Gastrocnemius medialis (tissue), 4 donors: ENCODE results near the gene ZMYND15. TPM values are rescaled to one million over a fixed set of nuclear protein-coding genes. Genes with fewer than 3 reads are reported as not detected.

Experiments used
- ATAC-seq, 2 donors: fragments of 150-250 bp; one replicate each; pipeline ENCODE4 v1.9.1; 2016
- DNase-seq, 2 donors: peaks; one replicate each; pipeline ENCODE4 v3.0.0-alpha.2; 2019
- H3K27ac ChIP-seq, 4 donors: fragments of 200-600 bp; sonication (generic); 1 replicate in 1 of 4; 2 replicates in 3 of 4; pipeline ENCODE4 v1.5.1; 2016 to 2018; ENCODE audit warnings: mild to moderate bottlenecking in 2 of 4, moderate library complexity in 1 of 4
- H3K27me3 ChIP-seq, 3 donors: fragments of 200-600 bp; sonication (generic) in 2 of 3; 1 replicate in 1 of 3; 2 replicates in 2 of 3; pipeline versions ENCODE4 v1.5.1 to v1.6.0; 2016 to 2019; ENCODE audit warnings: mild to moderate bottlenecking in 1 of 3, moderate library complexity in 1 of 3
- H3K36me3 ChIP-seq, 2 donors: fragments of 200-600 bp; sonication (generic) in 1 of 2; one replicate each; pipeline ENCODE4 v1.5.1; 2017 to 2018
- H3K4me1 ChIP-seq, 2 donors: fragments of 200-600 bp; sonication (generic) in 1 of 2; one replicate each; pipeline ENCODE4 v1.5.1; 2016 to 2017; ENCODE audit warnings: mild to moderate bottlenecking in 2 of 2
- H3K4me3 ChIP-seq, 4 donors: fragments of 200-600 bp; sonication (generic) in 3 of 4; 1 replicate in 1 of 4; 2 replicates in 3 of 4; pipeline ENCODE4 v1.5.1; 2016 to 2019; ENCODE audit warnings: mild to moderate bottlenecking in 2 of 4
- H3K9me3 ChIP-seq, 3 donors: fragments of 200-600 bp; sonication (generic) in 2 of 3; 1 replicate in 1 of 3; 2 replicates in 2 of 3; pipeline ENCODE4 v1.5.1; 2016 to 2019
- CTCF ChIP-seq, 5 experiments: fragments of 450-650 bp in 3 of 5; fragments of 200-600 bp in 2 of 5; sonication (generic) in 2 of 5; IDR thresholded peaks in 4 of 5; conservative IDR thresholded peaks in 1 of 5; 1 replicate in 4 of 5; 2 replicates in 1 of 5; pipeline ENCODE4 v1.5.1; 2016 to 2019; ENCODE audit warnings: antibody characterized with exemption in 5 of 5, mild to moderate bottlenecking in 3 of 5, moderate library complexity in 3 of 5
- POLR2A ChIP-seq, 2 donors: fragments of 450-650 bp; IDR thresholded peaks; one replicate each; pipeline ENCODE4 v1.6.1; 2017; ENCODE audit warnings: antibody characterized with exemption in 2 of 2, mild to moderate bottlenecking in 2 of 2, moderate library complexity in 2 of 2
- in situ Hi-C, 4 donors: fragments of 200-750 bp; cut with MboI; loops; one replicate each; pipeline versions ENCODE4 v1.15.0 to v1.8.0; 2017; ENCODE audit warnings: low sequenced_read_pairs in 4 of 4
- intact Hi-C: fragments of 100-400 bp; cut with DNase I; formaldehyde crosslinking; loops from one replicate; pipeline ENCODE4 v1.15.1; 2023; ENCODE audit warnings: low total_unique reads
- total RNA-seq, 4 donors: library from RNA; depleted of rRNA; stranded (reverse); fragments of >200 nt; gene quantifications; one replicate each; pipeline versions ENCODE4 v1.1.0 to v1.2.3, GENCODE V29; 2016

Gene ZMYND15
- total RNA-seq, 4 donors from 2014 or later: not detected

- DNase-seq (no peak), ATAC-seq (no peak)
- H3K27me3 ChIP-seq: no peaks in the 10 kb centered on the region
- in situ Hi-C loops (loop anchor here in 1 of 4 donors (10.0 kb wide), 1 partner anchor 166 kb away; no protein-coding TSS in a partner anchor), intact Hi-C loops (no loop called here)
- TF ChIP-seq POLR2A (IDR thresholded peaks at IDR 0.05) (no peak), CTCF (IDR thresholded peaks at IDR 0.05 in 4 of 5, conservative IDR thresholded peaks at IDR 0.05 in 1 of 5) (no peak)
- H3K9me3 ChIP-seq: no peaks in the 10 kb centered on the region
- no peaks in the 10 kb centered on the region for H3K36me3 ChIP-seq
- no peak overlapping the region for H3K4me3 ChIP-seq
- no peak overlapping the region for H3K27ac ChIP-seq
- H3K4me1 ChIP-seq: no peaks in the 10 kb centered on the region
Observed at GRCh38 chr17:4719146-4719545, 20.5 kb upstream of the ZMYND15 start.

GRCh38 chr17:4719684-4720221, 19.9 kb upstream of the ZMYND15 start:
- no peak for ATAC-seq
- no peaks in the 10 kb centered on the region for H3K27me3 ChIP-seq
- no peak for DNase-seq
- no peaks in the 10 kb centered on the region for H3K4me1 ChIP-seq
- intact Hi-C loops: no loop called here
- H3K36me3 ChIP-seq: no peaks in the 10 kb centered on the region
- TF ChIP-seq CTCF (IDR thresholded peaks at IDR 0.05 in 4 of 5, conservative IDR thresholded peaks at IDR 0.05 in 1 of 5): no peak
- no peak for TF ChIP-seq POLR2A (IDR thresholded peaks at IDR 0.05)
- no peaks in the 10 kb centered on the region for H3K9me3 ChIP-seq
- no peak overlapping the region for H3K4me3 ChIP-seq
- in situ Hi-C loops: loop anchor here in 1 of 4 donors (10.0 kb wide), 1 partner anchor 165 kb away; no protein-coding TSS in a partner anchor
- no peak overlapping the region for H3K27ac ChIP-seq

- Histone ChIP-seq H3K36me3 (no peaks in the 10 kb centered on the region), H3K27ac (no peak overlapping the region)
Observed at GRCh38 chr17:4720787-4721186, 18.8 kb upstream of the ZMYND15 start.

GRCh38 chr17:4721203-4722135, 18.2 kb upstream of the ZMYND15 start:
- intact Hi-C loops: no loop called here
- no peaks in the 10 kb centered on the region for H3K27me3 ChIP-seq
- DNase-seq: no peak

More at GRCh38 chr17:4720787-4721186, 18.8 kb upstream of the ZMYND15 start:
- in situ Hi-C loops: no loop called here
- H3K9me3 ChIP-seq: no peaks in the 10 kb centered on the region
- TF ChIP-seq CTCF (IDR thresholded peaks at IDR 0.05 in 4 of 5, conservative IDR thresholded peaks at IDR 0.05 in 1 of 5): no peak
- no peak for TF ChIP-seq POLR2A (IDR thresholded peaks at IDR 0.05)
- H3K4me1 ChIP-seq: no peaks in the 10 kb centered on the region
- ATAC-seq (no peak), DNase-seq (no peak)
- no peak overlapping the region for H3K4me3 ChIP-seq
- H3K27me3 ChIP-seq: no peaks in the 10 kb centered on the region
- intact Hi-C loops: no loop called here

More at GRCh38 chr17:4721203-4722135, 18.2 kb upstream of the ZMYND15 start:
- Histone ChIP-seq H3K27ac (no peak overlapping the region), H3K36me3 (no peaks in the 10 kb centered on the region), H3K4me1 (no peaks in the 10 kb centered on the region), H3K9me3 (no peaks in the 10 kb centered on the region), H3K4me3 (no peak overlapping the region)
- TF ChIP-seq POLR2A (IDR thresholded peaks at IDR 0.05) (no peak), CTCF (IDR thresholded peaks at IDR 0.05 in 4 of 5, conservative IDR thresholded peaks at IDR 0.05 in 1 of 5) (no peak)
- in situ Hi-C loops: no loop called here
- ATAC-seq: no peak
